Aorta (tissue), 5 donors: ENCODE data around the gene PRLH. TPM values are rescaled to one million over a fixed set of nuclear protein-coding genes. Genes with fewer than 3 reads are reported as not detected.
A peak's percentile ranks its signal among the peaks of the same experiment; 100 is the strongest.

ENCODE experiments used
- ATAC-seq: fragments of 200-7000 bp; cut with Tn5 transposase; one replicate; pipeline ENCODE4 v1.9.1; 2022; ENCODE audit warnings: moderate library complexity; ENCODE audit not compliant: low FRiP score
- DNase-seq, 2 donors: peaks; one replicate each; pipeline ENCODE4 v3.0.0-alpha.2; 2020
- H3K27ac ChIP-seq, 2 donors: one replicate each; pipeline ENCODE4 v1.5.1; 2013; ENCODE audit warnings: low read length in 2 of 2, mild to moderate bottlenecking in 2 of 2, moderate library complexity in 2 of 2, control low read depth in 1 of 2, inconsistent platforms in 1 of 2, low read depth in 1 of 2
- H3K27me3 ChIP-seq, 2 donors: one replicate each; pipeline ENCODE4 v1.6.1; 2013; ENCODE audit warnings: control low read depth in 1 of 2, low read length in 1 of 2, mild to moderate bottlenecking in 1 of 2, moderate library complexity in 1 of 2; ENCODE audit not compliant: insufficient read depth in 2 of 2, control insufficient read depth in 1 of 2
- H3K36me3 ChIP-seq, 2 donors: one replicate each; pipeline ENCODE4 v1.6.1; 2013; ENCODE audit warnings: control low read depth in 1 of 2, low read length in 1 of 2, mild to moderate bottlenecking in 1 of 2; ENCODE audit not compliant: insufficient read depth in 2 of 2, control insufficient read depth in 1 of 2
- H3K4me1 ChIP-seq, 2 donors: one replicate each; pipeline ENCODE4 v1.6.1; 2013; ENCODE audit warnings: low read length in 2 of 2, control low read depth in 1 of 2, mild to moderate bottlenecking in 1 of 2, moderate library complexity in 1 of 2; ENCODE audit not compliant: insufficient read depth in 2 of 2, control insufficient read depth in 1 of 2
- H3K4me3 ChIP-seq, 2 donors: one replicate each; pipeline ENCODE4 v1.5.1; 2013; ENCODE audit warnings: low read length in 2 of 2, control low read depth in 1 of 2, mild to moderate bottlenecking in 1 of 2
- H3K9me3 ChIP-seq: one replicate; pipeline ENCODE4 v1.6.1; 2013; ENCODE audit warnings: mild to moderate bottlenecking, low read length; ENCODE audit not compliant: control insufficient read depth
- WGBS, 2 donors: extraction: QIAGEN DNeasy Blood & Tissue Kit; methylation state at CpG; one replicate each; pipeline ENCODE4 v1.1.7; 2013; 5-methylcytosine and 5-hydroxymethylcytosine counted together
- intact Hi-C, 2 donors: fragments of 100-400 bp; cut with DNase I; formaldehyde crosslinking; loops; one replicate each; pipeline versions ENCODE4 v1.14.2 to v1.15.0; 2022
- polyA plus RNA-seq, 2 donors: library from polyadenylated mRNA; stranded (reverse); fragments of 200-250 nt; gene quantifications; one replicate each; pipeline ENCODE4 v1.2.3, GENCODE V29; 2013
- total RNA-seq, 2 donors: library from RNA; stranded (reverse); fragmentation: NEBNext Ultra II Directional; extraction: Animal tissue kit (Norgen Biotek cat#: 25700); gene quantifications; one replicate each; pipeline ENCODE4 v1.2.1, GENCODE V29; 2021
- donor health status: healthy with polysubstance abuse.
- donor health status: Bipolar disorder and iron deficiency.
- donor health status: DM: no; HTN: no; CAD: no.
- donor health status: DM: no; HTN: no; CAD: no.
- donor health status: DM: yes; HTN: yes; CAD: no.

PRLH gene
- total and polyA plus RNA-seq, 4 donors: not detected

DNA sequence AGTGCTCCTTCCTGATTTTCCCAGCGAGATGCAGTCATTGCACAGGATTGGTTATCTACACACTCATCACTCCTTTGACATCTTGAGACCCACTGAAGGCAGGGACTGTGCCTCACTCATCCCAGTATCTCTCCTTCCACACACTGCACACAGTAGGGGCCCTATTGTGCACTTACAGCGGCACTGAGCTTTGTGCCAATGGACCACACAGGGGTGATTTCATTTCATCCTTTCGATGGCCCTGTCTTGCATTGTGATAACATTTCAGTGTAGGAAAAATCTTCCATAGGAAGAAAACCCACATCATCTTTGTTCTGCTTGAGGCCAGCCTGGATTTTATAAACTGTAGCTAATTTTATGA lies 50.0 kb downstream of the PRLH start:
- H3K4me1 ChIP-seq: peaks cover 0 to 12% of the 10 kb centered on the region in 2 donors

More for the DNA sequence above, 50.0 kb downstream of the PRLH start:
- no peaks in the 10 kb centered on the region for H3K27me3 ChIP-seq
- no peaks in the 10 kb centered on the region for H3K9me3 ChIP-seq
- intact Hi-C loops: loop anchor here in 1 of 2 donors (2.0 kb wide), 1 partner anchor 16 kb away; no protein-coding TSS in a partner anchor
- ATAC-seq: no peak
- DNase-seq: no peak
- H3K36me3 ChIP-seq: no peaks in the 10 kb centered on the region
- H3K27ac ChIP-seq: peak overlapping the region; percentile 86 to 93
- H3K4me3 ChIP-seq: no peak overlapping the region
- WGBS, 2 donors: 29 to 31% methylated on average over 3 of the region's 3 CpGs

Other genes with a start within 250 kb of the PRLH start
- 100 to 1,000 TPM; 190 to 289 TPM for gene COL6A3, start 152.4 kb upstream of the PRLH start, total RNA-seq
- 10 to 100 TPM in 1 of 2 donors, 1 to 10 TPM in 1; 7.3 to 54.5 TPM for gene COL6A3, start 152.4 kb upstream of the PRLH start, polyA plus RNA-seq
- 10 to 100 TPM in 1 of 2 donors, 1 to 10 TPM in 1; 3.4 to 10.1 TPM for gene MLPH, start 79.3 kb upstream of the PRLH start, total RNA-seq
- gene MLPH, start 79.3 kb upstream of the PRLH start, polyA plus RNA-seq: 1 to 10 TPM; 2.3 to 4.5 TPM
- gene RAB17, start 24.2 kb downstream of the PRLH start, total RNA-seq: 1 to 10 TPM; 3.7 to 4.5 TPM
- 10 to 100 TPM; 11.1 to 22.3 TPM for gene RAB17, start 24.2 kb downstream of the PRLH start, polyA plus RNA-seq
- 100 to 1,000 TPM; 234 to 348 TPM for gene LRRFIP1, start 61.0 kb downstream of the PRLH start, total RNA-seq
- 100 to 1,000 TPM; 100 to 105 TPM for gene LRRFIP1, start 61.0 kb downstream of the PRLH start, polyA plus RNA-seq
- gene RBM44, start 232.2 kb downstream of the PRLH start, total RNA-seq: 1 to 10 TPM; 2.5 to 3.2 TPM
- gene RBM44, start 232.2 kb downstream of the PRLH start, polyA plus RNA-seq: 1 to 10 TPM in 1 of 2 donors, not detected in 1; 1.4 TPM